Endometrial microvascular endothelial cells (primary cell): ENCODE data around the gene NSD1. TPM values are rescaled to one million over a fixed set of nuclear protein-coding genes. Genes with fewer than 3 reads are reported as not detected.

Experiments
- in situ Hi-C: cut with HindIII; loops from 2 replicates; pipeline ENCODE4 v1.10.0; 2017; ENCODE audit warnings: low sequenced_read_pairs, low pct_unique_long_range_greater_than_20kb; ENCODE audit errors: inconsistent ontology term
- total RNA-seq: library from RNA; depleted of rRNA; stranded (reverse); fragments of >200 nt; gene quantifications from one replicate; pipeline ENCODE4 v1.2.3, GENCODE V29; 2015; ENCODE audit errors: inconsistent ontology term

Gene NSD1
- 34.3 TPM for total RNA-seq

DNA sequence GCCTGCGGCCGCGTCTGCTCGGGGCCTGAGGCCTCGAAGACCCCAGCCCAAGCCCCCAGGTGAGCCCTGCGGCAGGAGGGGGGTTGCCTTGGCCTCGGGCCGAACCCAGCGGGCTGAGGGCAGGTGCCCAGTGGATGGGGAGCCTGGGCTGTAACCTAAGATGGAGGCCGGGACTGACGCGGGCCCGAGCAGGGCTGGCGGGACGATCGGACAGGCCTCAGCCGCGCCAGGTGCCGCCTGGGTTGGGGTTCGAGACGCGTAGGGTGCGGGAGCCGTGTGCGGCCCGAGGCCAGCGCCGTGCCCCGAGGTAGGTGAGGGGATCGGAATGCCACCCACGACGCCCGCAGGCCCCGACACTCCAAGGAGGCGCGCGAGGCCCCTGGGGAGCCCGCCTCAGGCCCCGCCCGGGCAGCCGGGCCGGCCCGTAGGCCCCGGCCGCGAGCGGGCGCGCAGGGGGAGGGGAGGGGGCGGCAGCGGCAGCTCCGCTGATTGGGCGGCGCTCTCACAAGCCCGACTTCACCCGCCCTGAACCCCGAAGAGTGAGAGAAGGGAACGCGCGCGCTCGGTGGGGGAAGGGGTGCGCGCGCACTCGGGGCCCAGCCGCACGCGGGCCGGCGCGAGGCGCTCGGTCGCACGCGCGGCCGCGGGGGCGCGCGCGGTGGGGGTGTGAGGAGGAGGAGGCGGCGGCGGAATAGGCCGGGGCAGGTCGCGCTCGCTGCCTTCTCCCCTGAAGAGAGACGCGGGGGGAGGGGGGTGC lies at the start of gene NSD1:
NSD1 (plus strand) TSS at position 678 of the 757 bp plus-strand sequence. CDS start 1,331 bp downstream, outside the sequence.
- in situ Hi-C loops: no loop called here

GRCh38 chr5:177084175-177084574 lies 49.4 kb upstream of the NSD1 start:
- in situ Hi-C loops: no loop called here

- in situ Hi-C loops: no loop called here
These were observed 47.5 kb upstream of the NSD1 start for GRCh38 chr5:177085985-177086653.

GRCh38 chr5:177086654-177087397 lies 46.7 kb upstream of the NSD1 start, which contains the start of gene FGFR4:
TSS of gene FGFR4 (plus strand) at chr5:177086915. CDS start at chr5:177089603, 2,688 bp downstream.
- in situ Hi-C loops: no loop called here

- in situ Hi-C loops: no loop called here
These were observed 46.1 kb upstream of the NSD1 start for GRCh38 chr5:177087398-177088005.

GRCh38 chr5:177089127-177089526 lies 44.4 kb upstream of the NSD1 start:
- in situ Hi-C loops: no loop called here

GRCh38 chr5:177089825-177090641 lies 43.5 kb upstream of the NSD1 start:
- in situ Hi-C loops: no loop called here

GRCh38 chr5:177090813-177091212 lies 42.8 kb upstream of the NSD1 start:
- in situ Hi-C loops: no loop called here

- in situ Hi-C loops: no loop called here
These were observed 42.3 kb upstream of the NSD1 start for GRCh38 chr5:177091232-177091631.

GRCh38 chr5:177092178-177093081 lies 41.1 kb upstream of the NSD1 start:
- in situ Hi-C loops: no loop called here

DNA sequence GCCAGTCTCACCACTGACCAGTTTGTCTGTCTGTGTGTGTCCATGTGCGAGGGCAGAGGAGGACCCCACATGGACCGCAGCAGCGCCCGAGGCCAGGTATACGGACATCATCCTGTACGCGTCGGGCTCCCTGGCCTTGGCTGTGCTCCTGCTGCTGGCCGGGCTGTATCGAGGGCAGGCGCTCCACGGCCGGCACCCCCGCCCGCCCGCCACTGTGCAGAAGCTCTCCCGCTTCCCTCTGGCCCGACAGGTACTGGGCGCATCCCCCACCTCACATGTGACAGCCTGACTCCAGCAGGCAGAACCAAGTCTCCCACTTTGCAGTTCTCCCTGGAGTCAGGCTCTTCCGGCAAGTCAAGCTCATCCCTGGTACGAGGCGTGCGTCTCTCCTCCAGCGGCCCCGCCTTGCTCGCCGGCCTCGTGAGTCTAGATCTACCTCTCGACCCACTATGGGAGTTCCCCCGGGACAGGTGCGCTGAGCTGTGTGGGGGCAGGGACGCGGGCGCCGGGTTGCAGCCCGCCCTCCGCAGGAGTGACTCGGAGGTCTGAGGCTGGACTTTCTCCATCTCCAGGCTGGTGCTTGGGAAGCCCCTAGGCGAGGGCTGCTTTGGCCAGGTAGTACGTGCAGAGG lies 40.4 kb upstream of the NSD1 start:
- in situ Hi-C loops: no loop called here

DNA sequence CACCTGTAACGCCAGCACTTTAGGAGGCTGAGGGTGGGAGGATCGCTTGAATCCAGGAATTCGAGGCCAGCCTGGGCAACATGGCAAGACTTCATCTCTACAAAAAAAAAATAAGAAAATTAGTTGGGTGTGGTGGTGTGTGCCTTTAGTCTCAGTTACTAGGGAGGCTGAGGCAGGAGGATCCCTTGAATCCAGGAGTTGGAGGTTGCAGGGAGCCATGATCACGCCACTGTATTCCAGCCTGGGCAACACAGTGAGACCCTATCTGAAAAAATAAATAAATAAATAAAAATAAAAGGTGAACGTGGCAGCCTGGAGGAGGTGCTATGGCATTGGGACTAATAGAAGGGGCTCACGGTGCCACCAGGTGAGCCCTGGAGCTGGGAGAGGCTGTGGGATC lies 39.8 kb upstream of the NSD1 start:
- in situ Hi-C loops: no loop called here

DNA sequence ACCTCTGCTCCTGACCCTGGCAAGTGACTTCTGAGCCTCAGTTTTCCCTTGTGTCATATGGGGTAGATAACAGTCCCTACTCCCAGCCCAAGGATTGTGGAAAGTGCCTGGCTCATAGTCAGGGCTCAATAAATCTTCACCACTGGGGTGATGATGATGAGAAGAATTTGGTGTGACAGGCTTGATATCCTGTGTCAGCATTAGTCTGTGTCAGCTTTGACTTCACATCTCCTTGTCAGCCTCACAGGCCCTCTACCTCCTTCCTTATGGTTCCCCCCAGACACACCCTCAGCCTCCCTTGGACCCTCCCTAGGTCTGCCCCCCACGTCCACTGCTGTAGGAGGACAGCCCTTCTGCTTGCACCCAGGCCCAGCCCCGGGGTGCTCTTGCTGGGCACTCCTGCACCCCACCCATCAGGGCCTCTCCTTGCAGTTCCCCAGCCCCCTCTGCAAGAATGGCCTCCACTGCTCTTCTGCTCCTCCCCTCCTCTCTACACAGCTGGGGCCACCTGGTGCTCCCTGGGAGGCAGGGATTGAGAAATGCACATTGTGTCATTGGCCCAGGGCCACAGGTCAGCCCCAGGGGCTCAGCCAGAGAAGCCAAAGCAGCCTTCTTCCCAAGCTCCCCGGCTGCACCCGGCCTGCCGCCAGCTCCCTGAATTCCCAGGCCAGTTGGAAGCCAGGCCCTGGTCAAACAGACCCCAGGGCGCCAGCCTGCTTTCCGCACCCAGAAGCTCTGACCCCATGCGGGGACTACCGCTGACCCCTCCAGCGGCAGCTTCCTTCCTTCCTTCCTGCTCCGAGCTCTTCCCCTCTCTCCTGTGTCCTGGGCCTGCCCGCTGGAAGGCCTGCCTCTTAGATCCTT lies 39.1 kb upstream of the NSD1 start:
- in situ Hi-C loops: no loop called here

DNA sequence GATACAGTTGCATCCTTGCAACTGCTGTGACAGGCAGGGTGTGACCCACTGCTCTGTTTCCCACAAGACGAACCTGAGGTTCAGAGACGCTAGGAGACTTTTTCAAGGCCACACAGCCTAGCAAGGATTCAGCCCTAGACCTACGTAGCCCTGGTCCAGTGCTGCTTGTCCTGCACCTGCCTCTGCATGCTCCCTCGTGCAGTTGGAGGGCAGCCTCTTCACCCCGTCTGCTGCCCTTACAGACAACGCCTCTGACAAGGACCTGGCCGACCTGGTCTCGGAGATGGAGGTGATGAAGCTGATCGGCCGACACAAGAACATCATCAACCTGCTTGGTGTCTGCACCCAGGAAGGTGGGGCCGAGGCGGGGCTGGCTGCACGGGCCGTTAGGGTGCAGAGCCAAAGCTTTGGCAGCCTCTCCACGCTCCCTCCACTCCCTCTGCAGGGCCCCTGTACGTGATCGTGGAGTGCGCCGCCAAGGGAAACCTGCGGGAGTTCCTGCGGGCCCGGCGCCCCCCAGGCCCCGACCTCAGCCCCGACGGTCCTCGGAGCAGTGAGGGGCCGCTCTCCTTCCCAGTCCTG lies 38.4 kb upstream of the NSD1 start:
- in situ Hi-C loops: no loop called here

DNA sequence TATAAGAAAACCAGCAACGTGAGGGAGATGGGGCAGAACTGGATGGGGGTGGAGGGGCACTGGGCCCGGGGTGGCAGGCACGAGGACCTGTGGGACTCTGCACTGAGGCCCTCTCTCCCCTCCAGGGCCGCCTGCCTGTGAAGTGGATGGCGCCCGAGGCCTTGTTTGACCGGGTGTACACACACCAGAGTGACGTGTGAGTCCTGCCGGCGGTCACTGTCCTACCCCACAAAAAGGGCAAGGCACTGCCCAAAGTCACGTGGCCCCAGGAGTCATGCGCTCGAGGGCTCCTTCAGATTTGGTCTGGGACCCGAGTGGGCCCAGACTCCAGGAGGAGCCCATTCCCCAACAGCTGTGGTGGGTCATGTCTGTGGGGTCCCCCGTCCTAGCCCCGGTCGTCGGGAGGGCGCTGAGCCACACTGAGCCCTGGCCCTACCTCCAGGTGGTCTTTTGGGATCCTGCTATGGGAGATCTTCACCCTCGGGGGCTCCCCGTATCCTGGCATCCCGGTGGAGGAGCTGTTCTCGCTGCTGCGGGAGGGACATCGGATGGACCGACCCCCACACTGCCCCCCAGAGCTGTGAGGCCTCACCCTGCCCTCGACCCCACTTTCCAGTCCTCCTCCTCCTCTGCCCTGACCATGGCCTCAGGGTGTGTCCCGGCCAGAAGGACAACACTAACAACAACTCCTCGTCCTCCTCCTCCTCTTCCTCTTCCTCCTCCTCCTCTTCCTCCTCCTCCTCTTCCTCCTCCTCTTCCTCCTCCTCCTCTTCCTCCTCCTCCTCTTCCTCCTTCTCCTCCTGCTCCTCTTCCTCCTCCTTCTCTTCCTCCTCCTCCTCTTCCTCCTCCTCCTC lies 37.2 kb upstream of the NSD1 start:
- in situ Hi-C loops: no loop called here
